ENCODE data around the gene OR6C70.
"Not testable (repeated sequence)": the region's sequence is repeated elsewhere in the genome, so short reads cannot be mapped to it uniquely, and the experiment has no call there.

OR6C70 gene

GRCh38 chr12:55470088-55470829, at the start of gene OR6C70:
TSS of gene OR6C70 (minus strand) at chr12:55470138. CDS start at chr12:55470138, 0 bp downstream.
- no peak for DNase-seq

GRCh38 chr12:55516391-55516790, 46.5 kb upstream of the OR6C70 start:
- DNase-seq: no peak

GRCh38 chr12:55515696-55516095, 45.8 kb upstream of the OR6C70 start:
- no peak for DNase-seq

- no peak for DNase-seq
These were observed 31.7 kb upstream of the OR6C70 start for GRCh38 chr12:55501601-55502000.

- DNase-seq: no peak
These were observed 29.9 kb upstream of the OR6C70 start for GRCh38 chr12:55499810-55500252.

- no peak for DNase-seq
These were observed 29.3 kb upstream of the OR6C70 start for GRCh38 chr12:55499231-55499630.

- no peak for DNase-seq
These were observed 25.6 kb upstream of the OR6C70 start for GRCh38 chr12:55495490-55495889.

GRCh38 chr12:55492078-55492477, 22.1 kb upstream of the OR6C70 start, which contains the start of gene OR6C68:
TSS of gene OR6C68 (plus strand) at chr12:55492378. CDS start at chr12:55492378, 0 bp downstream.
- no peak for DNase-seq

GRCh38 chr12:55484284-55484683, 14.3 kb upstream of the OR6C70 start:
- not testable (repeated sequence) for DNase-seq

- DNase-seq: not testable (repeated sequence)
These were observed 9.2 kb upstream of the OR6C70 start for GRCh38 chr12:55479136-55479535.

GRCh38 chr12:55472264-55472663, 2.3 kb upstream of the OR6C70 start:
- DNase-seq: no peak

- no peak for DNase-seq
These were observed 647 bp downstream of the OR6C70 start for GRCh38 chr12:55469291-55469690.

GRCh38 chr12:55467836-55468235, 2.1 kb downstream of the OR6C70 start:
- DNase-seq: no peak

- DNase-seq: not testable (repeated sequence)
These were observed 5.0 kb downstream of the OR6C70 start for GRCh38 chr12:55464926-55465325.

- DNase-seq: no peak
These were observed 21.1 kb downstream of the OR6C70 start for GRCh38 chr12:55448825-55449224.

- DNase-seq: peak; percentile 10
These were observed 23.6 kb downstream of the OR6C70 start for GRCh38 chr12:55446326-55446725.

GRCh38 chr12:55445357-55445756, 24.6 kb downstream of the OR6C70 start:
- no peak for DNase-seq

- DNase-seq: no peak
These were observed 26.2 kb downstream of the OR6C70 start, which contains the start of gene OR6C2 for GRCh38 chr12:55443776-55444175. TSS of gene OR6C2 (plus strand) at chr12:55444076. CDS start at chr12:55452214, 8,138 bp downstream.

- DNase-seq: not testable (repeated sequence)
These were observed 28.7 kb downstream of the OR6C70 start for GRCh38 chr12:55441233-55441632.

GRCh38 chr12:55428331-55429243, 41.4 kb downstream of the OR6C70 start:
- DNase-seq: no peak

GRCh38 chr12:55425954-55426353, 44.0 kb downstream of the OR6C70 start, which contains the start of gene OR6C76:
TSS of gene OR6C76 (plus strand) at chr12:55426254. CDS start at chr12:55426254, 0 bp downstream.
- no peak for DNase-seq

GRCh38 chr12:55420307-55420962, 49.5 kb downstream of the OR6C70 start:
- no peak for DNase-seq
